NCI-H2227 (cell line): ENCODE measurements around the gene STN1.

Experiments
- DNase-seq: peaks from one replicate; lab custom pipeline; 2025; ENCODE audit not compliant: unreplicated experiment; lab: John Stamatoyannopoulos, UW

The STN1 gene

GRCh38 chr10:103929381-103929921, 11.5 kb upstream of the STN1 start:
- DNase-seq = peak; percentile 36

GRCh38 chr10:103928784-103929183, 10.8 kb upstream of the STN1 start:
- peak; percentile 14 for DNase-seq

GRCh38 chr10:103926722-103927319, 8.8 kb upstream of the STN1 start:
- DNase-seq = peak; percentile 8

GRCh38 chr10:103925591-103925990, 7.6 kb upstream of the STN1 start:
- DNase-seq = no peak

GRCh38 chr10:103923502-103923901, 5.5 kb upstream of the STN1 start:
- DNase-seq = no peak

- DNase-seq = no peak
Observed at GRCh38 chr10:103922659-103923058, 4.7 kb upstream of the STN1 start.

- peak; percentile 27 for DNase-seq
Observed at GRCh38 chr10:103921750-103922195, 3.8 kb upstream of the STN1 start.

- peak; percentile 30 for DNase-seq
Observed at GRCh38 chr10:103921248-103921647, 3.3 kb upstream of the STN1 start.

- DNase-seq = no peak
Observed at GRCh38 chr10:103919648-103920025, 1.7 kb upstream of the STN1 start.

- peak; percentile 42 for DNase-seq
Observed at GRCh38 chr10:103917302-103918052, 507 bp downstream of the STN1 start.

- no peak for DNase-seq
Observed at GRCh38 chr10:103916876-103917275, 1.1 kb downstream of the STN1 start.

GRCh38 chr10:103916254-103916653, 1.7 kb downstream of the STN1 start:
- DNase-seq = no peak

GRCh38 chr10:103915796-103916195, 2.2 kb downstream of the STN1 start:
- no peak for DNase-seq

GRCh38 chr10:103912759-103913158, 5.2 kb downstream of the STN1 start:
- no peak for DNase-seq

- DNase-seq = no peak
Observed at GRCh38 chr10:103911021-103911459, 6.9 kb downstream of the STN1 start.

GRCh38 chr10:103910442-103911012, 7.5 kb downstream of the STN1 start:
- no peak for DNase-seq

GRCh38 chr10:103905441-103905840, 12.5 kb downstream of the STN1 start:
- DNase-seq = no peak

GRCh38 chr10:103901299-103901698, 16.7 kb downstream of the STN1 start:
- no peak for DNase-seq

- DNase-seq = no peak
Observed at GRCh38 chr10:103899312-103899711, 18.7 kb downstream of the STN1 start.

- DNase-seq = no peak
Observed at GRCh38 chr10:103897241-103897774, 20.7 kb downstream of the STN1 start.

GRCh38 chr10:103896225-103896624, 21.8 kb downstream of the STN1 start:
- no peak for DNase-seq
